ENCODE measurements around the gene PLD1. TPM values are rescaled to one million over a fixed set of nuclear protein-coding genes. Genes with fewer than 3 reads are reported as not detected.
"Not testable (repeated sequence)": the region's sequence is repeated elsewhere in the genome, so short reads cannot be mapped to it uniquely, and the experiment has no call there.

The PLD1 gene
- total RNA-seq, 4 donors from 2014 or later = 7.0 to 17.1 (median 13.6) TPM

DNA sequence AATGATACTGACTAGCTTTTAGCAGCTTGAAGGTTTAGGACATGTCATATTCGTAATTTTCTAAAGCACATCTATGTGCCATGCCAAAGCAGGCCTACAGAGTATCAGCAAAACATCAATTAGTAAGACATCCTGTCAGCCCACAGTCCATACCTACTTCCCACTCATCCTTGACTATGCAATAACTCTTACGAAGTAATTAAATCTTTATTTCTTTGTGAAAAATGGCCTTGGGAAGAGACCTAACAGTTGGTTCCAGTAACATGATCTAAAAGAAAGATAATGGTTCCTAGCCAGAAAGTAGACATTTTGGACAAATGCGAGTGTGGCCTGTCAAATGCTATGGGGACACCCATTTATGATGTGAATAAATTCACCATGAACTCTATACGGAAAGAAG lies 177.5 kb downstream of the PLD1 start:
- H3K4me3 ChIP-seq = no peak overlapping the region
- TF ChIP-seq, protein P1, sequence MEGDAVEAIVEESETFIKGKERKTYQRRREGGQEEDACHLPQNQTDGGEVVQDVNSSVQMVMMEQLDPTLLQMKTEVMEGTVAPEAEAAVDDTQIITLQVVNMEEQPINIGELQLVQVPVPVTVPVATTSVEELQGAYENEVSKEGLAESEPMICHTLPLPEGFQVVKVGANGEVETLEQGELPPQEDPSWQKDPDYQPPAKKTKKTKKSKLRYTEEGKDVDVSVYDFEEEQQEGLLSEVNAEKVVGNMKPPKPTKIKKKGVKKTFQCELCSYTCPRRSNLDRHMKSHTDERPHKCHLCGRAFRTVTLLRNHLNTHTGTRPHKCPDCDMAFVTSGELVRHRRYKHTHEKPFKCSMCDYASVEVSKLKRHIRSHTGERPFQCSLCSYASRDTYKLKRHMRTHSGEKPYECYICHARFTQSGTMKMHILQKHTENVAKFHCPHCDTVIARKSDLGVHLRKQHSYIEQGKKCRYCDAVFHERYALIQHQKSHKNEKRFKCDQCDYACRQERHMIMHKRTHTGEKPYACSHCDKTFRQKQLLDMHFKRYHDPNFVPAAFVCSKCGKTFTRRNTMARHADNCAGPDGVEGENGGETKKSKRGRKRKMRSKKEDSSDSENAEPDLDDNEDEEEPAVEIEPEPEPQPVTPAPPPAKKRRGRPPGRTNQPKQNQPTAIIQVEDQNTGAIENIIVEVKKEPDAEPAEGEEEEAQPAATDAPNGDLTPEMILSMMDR (IDR thresholded peaks at IDR 0.05) = no peak
- no peak for TF ChIP-seq EP300 (IDR thresholded peaks at IDR 0.05)
- no peak for TF ChIP-seq POLR2AphosphoS5 (IDR thresholded peaks at IDR 0.05)
- no peak for TF ChIP-seq POLR2A (IDR thresholded peaks at IDR 0.05)
- peaks cover 0 to 2% of the 10 kb centered on the region in 2 donors for H3K36me3 ChIP-seq
- no peaks in the 10 kb centered on the region for H3K9me3 ChIP-seq
- H3K4me1 ChIP-seq = peaks cover 0 to 12% (median 0%) of the 10 kb centered on the region in 3 donors
- 88% methylated on average over 4 of the region's 4 CpGs for WGBS, 2 donors (ENCODE audit: low coverage in 1 of 2)
- H3K27me3 ChIP-seq = no peaks in the 10 kb centered on the region
- no peak overlapping the region for H3K27ac ChIP-seq
- no peak for ATAC-seq

- H3K27ac ChIP-seq, H3K4me3 ChIP-seq, H3K27me3 ChIP-seq, ATAC-seq, H3K4me1 ChIP-seq, H3K36me3 ChIP-seq, H3K9me3 ChIP-seq: not testable (repeated sequence)
- WGBS, 2 donors (ENCODE audit: low coverage in 1 of 2) = 86 to 87% methylated on average over 1 to 2 of the region's 2 CpGs
Measured at GRCh38 chr3:171626799-171627198, 183.5 kb downstream of the PLD1 start.

DNA sequence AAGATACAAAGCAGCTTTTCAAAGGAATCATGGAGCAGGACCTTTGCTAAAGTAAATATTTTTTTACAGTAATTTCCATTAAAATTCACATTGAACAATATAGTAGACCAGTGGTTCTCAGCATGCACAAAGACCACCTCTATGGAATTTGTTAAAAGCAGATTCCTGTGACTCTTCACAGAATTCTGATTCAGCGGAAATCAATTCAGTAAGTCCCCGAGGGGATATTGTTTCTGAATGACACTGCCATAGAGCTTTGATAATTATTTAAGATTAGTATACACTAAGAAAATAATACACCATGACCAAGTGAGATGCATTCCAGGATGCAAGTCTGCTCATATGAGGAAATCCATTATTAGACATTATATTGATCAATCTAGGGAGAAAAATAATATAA lies 188.2 kb downstream of the PLD1 start:
- H3K4me1 ChIP-seq = no peaks in the 10 kb centered on the region
- H3K36me3 ChIP-seq = peaks cover 0 to 9% of the 10 kb centered on the region in 2 donors
- H3K27ac ChIP-seq = no peak overlapping the region
- ATAC-seq = no peak
- 83 to 94% methylated on average over 2 of the region's 2 CpGs for WGBS, 2 donors (ENCODE audit: low coverage in 1 of 2)
- H3K9me3 ChIP-seq = no peaks in the 10 kb centered on the region
- no peak for TF ChIP-seq POLR2AphosphoS5 (IDR thresholded peaks at IDR 0.05)
- no peak for TF ChIP-seq POLR2A (IDR thresholded peaks at IDR 0.05)
- TF ChIP-seq, protein P1 (IDR thresholded peaks at IDR 0.05) = no peak
- no peak for TF ChIP-seq EP300 (IDR thresholded peaks at IDR 0.05)
- no peaks in the 10 kb centered on the region for H3K27me3 ChIP-seq
- no peak overlapping the region for H3K4me3 ChIP-seq

DNA sequence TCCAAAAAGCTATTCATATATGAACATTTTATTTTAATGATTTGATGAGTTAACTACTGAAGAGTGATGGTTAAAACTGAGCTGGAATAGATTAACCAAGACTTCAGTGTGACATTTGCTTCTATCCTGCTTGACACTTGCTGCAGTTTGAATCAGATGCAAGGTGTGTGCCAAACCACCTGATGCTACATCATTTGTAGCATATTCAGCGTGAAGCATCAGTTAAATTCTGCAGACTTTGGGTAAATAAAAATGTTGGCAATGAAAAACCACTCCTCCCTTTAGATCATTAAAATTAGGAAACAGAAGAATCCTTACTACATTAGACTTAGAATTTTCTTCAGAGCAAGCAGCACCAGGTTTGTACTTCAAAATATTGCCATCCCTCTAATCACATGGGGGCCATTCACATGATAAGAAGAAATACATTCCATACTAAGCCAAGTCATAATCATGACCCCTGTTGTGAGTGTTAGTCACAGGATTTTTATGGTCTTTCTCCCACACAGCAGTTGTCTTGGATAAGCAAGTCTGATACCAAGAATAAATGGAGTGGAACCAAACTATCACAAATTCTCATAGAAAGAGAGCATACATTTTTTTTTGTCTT lies 189.4 kb downstream of the PLD1 start:
- Histone ChIP-seq H3K4me1 (no peaks in the 10 kb centered on the region), H3K27me3 (no peaks in the 10 kb centered on the region), H3K36me3 (peaks cover 0 to 14% of the 10 kb centered on the region in 2 donors), H3K9me3 (no peaks in the 10 kb centered on the region), H3K4me3 (no peak overlapping the region), H3K27ac (no peak overlapping the region)
- 82 to 100% methylated on average over 1 of the region's 1 CpG for WGBS, 2 donors (ENCODE audit: low coverage in 1 of 2)
- TF ChIP-seq EP300 (IDR thresholded peaks at IDR 0.05) (no peak), POLR2AphosphoS5 (IDR thresholded peaks at IDR 0.05) (no peak), POLR2A (IDR thresholded peaks at IDR 0.05) (no peak)
- TF ChIP-seq, protein P1 (IDR thresholded peaks at IDR 0.05) = no peak
- ATAC-seq = no peak

GRCh38 chr3:171616798-171617197 lies 193.5 kb downstream of the PLD1 start:
- WGBS, 2 donors (ENCODE audit: low coverage in 1 of 2) = 91 to 95% methylated on average over 4 of the region's 4 CpGs
- Histone ChIP-seq H3K9me3 (no peaks in the 10 kb centered on the region), H3K4me1 (no peaks in the 10 kb centered on the region), H3K27ac (no peak overlapping the region), H3K36me3 (peaks cover 0 to 19% of the 10 kb centered on the region in 2 donors), H3K27me3 (no peaks in the 10 kb centered on the region), H3K4me3 (no peak overlapping the region)
- TF ChIP-seq EP300 (IDR thresholded peaks at IDR 0.05) (no peak), POLR2AphosphoS5 (IDR thresholded peaks at IDR 0.05) (no peak), POLR2A (IDR thresholded peaks at IDR 0.05) (no peak)
- TF ChIP-seq, protein P1 (IDR thresholded peaks at IDR 0.05) = no peak
- ATAC-seq = no peak

Data from gastroesophageal sphincter (tissue), 4 donors.